ENCODE data around the gene HIRA. TPM values are rescaled to one million over a fixed set of nuclear protein-coding genes. Genes with fewer than 3 reads are reported as not detected.

HIRA gene
- total and polyA plus RNA-seq, 4 donors = 4.1 to 32.5 (median 23.0) TPM

GRCh38 chr22:19398206-19398605, 33.3 kb downstream of the HIRA start:
- H3K27ac ChIP-seq (ENCODE audit: low read depth in 1 of 2, low read length in 2 of 2) = no peak overlapping the region
- no peaks in the 10 kb centered on the region for H3K4me1 ChIP-seq (ENCODE audit: control insufficient read depth in 4 of 4, insufficient read depth in 4 of 4, low read length in 3 of 4)
- no peaks in the 10 kb centered on the region for H3K9me3 ChIP-seq (ENCODE audit: control insufficient read depth in 4 of 4, low read length in 3 of 4)
- no peak overlapping the region for H3K9ac ChIP-seq (ENCODE audit: low read depth in 1 of 2, low read length in 2 of 2)
- TF ChIP-seq YY1 (IDR thresholded peaks at IDR 0.05) = no peak
- TF ChIP-seq REST (IDR thresholded peaks at IDR 0.05) = no peak
- no peak for TF ChIP-seq NR2F2 (IDR thresholded peaks at IDR 0.05)
- TF ChIP-seq RAD21 (IDR thresholded peaks at IDR 0.05) = no peak
- no peak for TF ChIP-seq JUND (IDR thresholded peaks at IDR 0.05)
- no peak for TF ChIP-seq EGR1 (IDR thresholded peaks at IDR 0.05; ENCODE audit: low read depth in 2 of 2)
- TF ChIP-seq FOXA1 (IDR thresholded peaks at IDR 0.05) = no peak
- H3K27me3 ChIP-seq (ENCODE audit: control insufficient read depth in 4 of 4, insufficient read depth in 4 of 4, low read length in 3 of 4) = no peaks in the 10 kb centered on the region
- DNase-seq (ENCODE audit: low spot score) = peak; percentile 71
- H3K4me3 ChIP-seq (ENCODE audit: low read depth in 1 of 3, low read length in 3 of 3) = no peak overlapping the region
- H3K36me3 ChIP-seq (ENCODE audit: control insufficient read depth in 4 of 4, insufficient read depth in 3 of 4, low read depth in 1 of 4, low read length in 3 of 4) = peaks cover 23 to 77% (median 57%) of the 10 kb centered on the region in 4 donors
- WGBS = 88% methylated on average over 6 of the region's 6 CpGs

GRCh38 chr22:19397734-19398104, 33.8 kb downstream of the HIRA start:
- no peak overlapping the region for H3K9ac ChIP-seq (ENCODE audit: low read depth in 1 of 2, low read length in 2 of 2)
- peak; percentile 51 for DNase-seq (ENCODE audit: low spot score)
- peaks cover 25 to 80% (median 61%) of the 10 kb centered on the region in 4 donors for H3K36me3 ChIP-seq (ENCODE audit: control insufficient read depth in 4 of 4, insufficient read depth in 3 of 4, low read depth in 1 of 4, low read length in 3 of 4)
- no peak for TF ChIP-seq REST (IDR thresholded peaks at IDR 0.05)
- no peak for TF ChIP-seq MAX (IDR thresholded peaks at IDR 0.05)
- no peaks in the 10 kb centered on the region for H3K9me3 ChIP-seq (ENCODE audit: control insufficient read depth in 4 of 4, low read length in 3 of 4)
- H3K27me3 ChIP-seq (ENCODE audit: control insufficient read depth in 4 of 4, insufficient read depth in 4 of 4, low read length in 3 of 4) = no peaks in the 10 kb centered on the region
- H3K4me3 ChIP-seq (ENCODE audit: low read depth in 1 of 3, low read length in 3 of 3) = no peak overlapping the region
- no peaks in the 10 kb centered on the region for H3K4me1 ChIP-seq (ENCODE audit: control insufficient read depth in 4 of 4, insufficient read depth in 4 of 4, low read length in 3 of 4)
- WGBS = 97% methylated on average over 3 of the region's 3 CpGs
- no peak overlapping the region for H3K27ac ChIP-seq (ENCODE audit: low read depth in 1 of 2, low read length in 2 of 2)

- DNase-seq (ENCODE audit: low spot score) = peak; percentile 76
- WGBS = 91% methylated on average over 6 of the region's 6 CpGs
- H3K4me3 ChIP-seq (ENCODE audit: low read depth in 1 of 3, low read length in 3 of 3) = no peak overlapping the region
- no peak overlapping the region for H3K27ac ChIP-seq (ENCODE audit: low read depth in 1 of 2, low read length in 2 of 2)
- no peaks in the 10 kb centered on the region for H3K4me1 ChIP-seq (ENCODE audit: control insufficient read depth in 4 of 4, insufficient read depth in 4 of 4, low read length in 3 of 4)
- no peaks in the 10 kb centered on the region for H3K9me3 ChIP-seq (ENCODE audit: control insufficient read depth in 4 of 4, low read length in 3 of 4)
- H3K36me3 ChIP-seq (ENCODE audit: control insufficient read depth in 4 of 4, insufficient read depth in 3 of 4, low read depth in 1 of 4, low read length in 3 of 4) = peaks cover 26 to 86% (median 66%) of the 10 kb centered on the region in 4 donors
- no peak overlapping the region for H3K9ac ChIP-seq (ENCODE audit: low read depth in 1 of 2, low read length in 2 of 2)
- no peaks in the 10 kb centered on the region for H3K27me3 ChIP-seq (ENCODE audit: control insufficient read depth in 4 of 4, insufficient read depth in 4 of 4, low read length in 3 of 4)
- no peak for TF ChIP-seq MAX (IDR thresholded peaks at IDR 0.05)
- no peak for TF ChIP-seq EGR1 (IDR thresholded peaks at IDR 0.05; ENCODE audit: low read depth in 2 of 2)
- TF ChIP-seq HNF4A (conservative IDR thresholded peaks at IDR 0.05) = no peak
- TF ChIP-seq CTCF (IDR thresholded peaks at IDR 0.05; ENCODE audit: low read depth, low read length, missing input control) = no peak
- TF ChIP-seq RXRA (IDR thresholded peaks at IDR 0.05) = no peak
- TF ChIP-seq REST (IDR thresholded peaks at IDR 0.05) = no peak
Observed at GRCh38 chr22:19396934-19397733, 34.4 kb downstream of the HIRA start.
